Measurements from ENCODE around the gene LMX1B. TPM values are rescaled to one million over a fixed set of nuclear protein-coding genes. Genes with fewer than 3 reads are reported as not detected.

LMX1B gene
- total and polyA plus RNA-seq, 10 donors, result 0.02 to 0.25 TPM; not detected in 8

DNA sequence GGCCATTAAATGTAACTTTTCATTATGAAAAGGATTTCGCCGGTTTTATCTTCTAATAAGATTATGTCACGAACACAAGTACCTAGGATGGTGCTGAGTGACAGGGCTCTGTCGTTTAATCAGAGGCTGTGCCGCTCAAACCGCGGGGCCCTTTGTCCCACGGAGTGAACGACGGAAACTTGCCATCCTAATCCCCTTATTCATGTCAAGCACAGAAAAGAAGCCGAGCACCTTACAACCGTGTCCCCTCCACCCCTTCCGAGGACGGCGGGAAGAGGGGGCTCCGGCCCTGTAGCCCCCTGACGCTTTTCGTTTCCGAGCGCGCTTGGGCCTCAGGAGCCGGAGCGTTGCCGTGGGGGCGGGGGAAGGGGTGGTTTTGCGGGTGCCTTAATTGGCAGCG is 11.2 kb downstream of the LMX1B start:
- no peak overlapping the region for H3K27ac ChIP-seq
- H3K27me3 ChIP-seq (replicated peaks in 1 of 7), result peaks cover 15 to 100% (median 97%) of the 10 kb centered on the region in 7 donors
- peak overlapping the region in 1 of 8 donors; percentile 72 for H3K4me3 ChIP-seq
- intact Hi-C loops (cut with DNase I; ENCODE audit: low total_unique reads), result no loop called here
- H3K9me3 ChIP-seq, result no peaks in the 10 kb centered on the region
- TF ChIP-seq POLR2AphosphoS5 (IDR thresholded peaks at IDR 0.05), result no peak
- TF ChIP-seq POLR2A (IDR thresholded peaks at IDR 0.05), result no peak
- TF ChIP-seq, protein P1, sequence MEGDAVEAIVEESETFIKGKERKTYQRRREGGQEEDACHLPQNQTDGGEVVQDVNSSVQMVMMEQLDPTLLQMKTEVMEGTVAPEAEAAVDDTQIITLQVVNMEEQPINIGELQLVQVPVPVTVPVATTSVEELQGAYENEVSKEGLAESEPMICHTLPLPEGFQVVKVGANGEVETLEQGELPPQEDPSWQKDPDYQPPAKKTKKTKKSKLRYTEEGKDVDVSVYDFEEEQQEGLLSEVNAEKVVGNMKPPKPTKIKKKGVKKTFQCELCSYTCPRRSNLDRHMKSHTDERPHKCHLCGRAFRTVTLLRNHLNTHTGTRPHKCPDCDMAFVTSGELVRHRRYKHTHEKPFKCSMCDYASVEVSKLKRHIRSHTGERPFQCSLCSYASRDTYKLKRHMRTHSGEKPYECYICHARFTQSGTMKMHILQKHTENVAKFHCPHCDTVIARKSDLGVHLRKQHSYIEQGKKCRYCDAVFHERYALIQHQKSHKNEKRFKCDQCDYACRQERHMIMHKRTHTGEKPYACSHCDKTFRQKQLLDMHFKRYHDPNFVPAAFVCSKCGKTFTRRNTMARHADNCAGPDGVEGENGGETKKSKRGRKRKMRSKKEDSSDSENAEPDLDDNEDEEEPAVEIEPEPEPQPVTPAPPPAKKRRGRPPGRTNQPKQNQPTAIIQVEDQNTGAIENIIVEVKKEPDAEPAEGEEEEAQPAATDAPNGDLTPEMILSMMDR (IDR thresholded peaks at IDR 0.05 in 8 of 11, conservative IDR thresholded peaks at IDR 0.05 in 3 of 11), result no peak
- DNase-seq, result no peak
- whole genome bisulfite sequencing, 5 donors, result 3 to 11% (median 7%) methylated on average over 9 to 27 of the region's 27 CpGs
- peaks cover 13 to 43% (median 31%) of the 10 kb centered on the region in 6 donors for H3K4me1 ChIP-seq
- no peaks in the 10 kb centered on the region for H3K36me3 ChIP-seq

DNA sequence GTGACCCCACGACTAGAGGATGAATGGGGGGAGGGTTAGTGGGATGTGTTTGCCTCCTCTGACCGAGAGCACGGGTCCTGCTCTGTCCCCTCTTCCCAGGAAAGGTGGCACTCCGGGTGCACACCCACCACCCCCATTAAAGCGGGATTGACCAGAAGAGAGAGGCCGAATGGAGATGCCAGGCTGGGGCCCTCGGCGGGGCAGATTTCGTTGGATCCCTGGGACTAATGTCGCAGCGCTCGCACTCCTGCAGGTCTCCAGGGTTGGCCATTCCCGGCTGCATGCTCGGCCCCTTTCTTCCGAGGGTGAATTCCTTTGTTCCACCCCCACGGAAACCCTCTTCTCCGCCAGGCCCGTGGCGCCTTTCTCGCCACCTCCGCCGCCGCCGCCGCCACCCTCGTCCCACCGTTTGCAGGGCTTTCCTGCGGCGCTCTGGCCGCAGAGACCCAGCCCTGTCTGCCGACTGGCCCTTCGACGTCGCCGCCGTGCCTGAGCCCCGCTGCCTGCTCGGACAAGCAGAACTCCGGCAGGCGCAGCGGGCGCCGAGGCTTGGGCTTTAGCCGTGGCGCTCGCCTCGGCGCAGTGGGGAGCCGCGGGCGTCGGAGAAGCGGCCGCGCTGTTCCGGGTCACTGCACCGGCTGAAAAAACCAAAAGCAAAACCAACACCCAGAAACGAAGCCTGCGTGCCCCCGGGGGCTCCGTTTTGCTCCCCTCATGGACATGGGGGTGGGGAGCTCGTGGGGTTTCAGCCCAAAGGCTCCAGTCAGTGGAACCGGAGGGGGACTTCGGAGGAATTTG is 11.8 kb downstream of the LMX1B start:
- WGBS, 5 donors, result 2 to 6% (median 4%) methylated on average over 31 to 64 of the region's 64 CpGs

DNA sequence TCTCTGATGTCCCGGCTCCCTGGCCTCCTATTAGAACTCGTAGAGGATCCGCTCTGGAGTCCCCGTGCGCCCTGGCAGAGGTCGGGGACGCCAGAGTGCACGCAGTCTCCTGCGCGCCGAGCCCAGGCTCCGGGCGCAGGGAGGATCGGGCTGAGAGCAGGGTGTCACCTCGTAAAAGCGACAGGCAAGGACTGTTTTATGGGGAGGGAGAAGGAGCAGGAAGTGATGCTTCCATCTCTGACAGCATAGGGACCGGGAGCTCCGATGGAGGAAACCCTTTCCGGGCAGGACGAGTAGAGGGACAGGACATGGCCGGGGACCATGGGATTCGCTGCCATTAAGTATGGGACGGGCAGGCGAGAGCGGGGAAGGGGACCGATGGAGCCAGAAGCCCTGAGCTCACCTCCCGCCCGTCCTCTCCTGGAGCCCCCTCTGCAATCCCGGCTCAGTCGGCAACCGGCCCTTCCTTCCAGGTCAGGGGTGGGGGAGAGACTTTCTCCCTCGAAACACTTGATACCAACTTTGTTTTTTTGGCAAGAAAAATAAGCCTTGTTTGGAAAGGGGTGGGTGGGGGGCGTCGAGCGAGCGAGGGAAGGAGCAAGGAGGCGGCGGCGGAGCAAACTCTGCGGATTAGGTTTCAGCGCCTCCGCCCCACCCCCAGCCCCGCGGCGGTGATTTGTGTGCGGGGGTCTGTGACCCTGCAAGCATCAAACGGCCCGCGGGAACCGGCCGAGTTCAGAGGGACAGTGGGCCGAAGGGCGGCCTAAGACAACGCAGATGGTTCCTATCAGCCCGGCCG is 12.6 kb downstream of the LMX1B start:
- 5 to 9% (median 7%) methylated on average over 54 to 56 of the region's 56 CpGs for WGBS, 5 donors
- Histone ChIP-seq H3K27ac (no peak overlapping the region), H3K9me3 (no peaks in the 10 kb centered on the region), H3K4me3 (peak overlapping the region; percentile 33 to 72 (median 46)), H3K36me3 (no peaks in the 10 kb centered on the region), H3K4me1 (peaks cover 13 to 40% (median 31%) of the 10 kb centered on the region in 6 donors), H3K27me3 (replicated peaks in 1 of 7) (peaks cover 15 to 100% (median 97%) of the 10 kb centered on the region in 7 donors)
- TF ChIP-seq, protein P1 (IDR thresholded peaks at IDR 0.05 in 8 of 11, conservative IDR thresholded peaks at IDR 0.05 in 3 of 11), result no peak
- no peak for TF ChIP-seq POLR2AphosphoS5 (IDR thresholded peaks at IDR 0.05)
- TF ChIP-seq POLR2A (IDR thresholded peaks at IDR 0.05), result no peak
- DNase-seq, result no peak
- intact Hi-C loops (cut with DNase I; ENCODE audit: low total_unique reads), result no loop called here

More for the DNA sequence above, 11.8 kb downstream of the LMX1B start:
- Histone ChIP-seq H3K4me1 (peaks cover 13 to 43% (median 31%) of the 10 kb centered on the region in 6 donors), H3K27ac (no peak overlapping the region), H3K4me3 (peak overlapping the region; percentile 33 to 72 (median 46)), H3K9me3 (no peaks in the 10 kb centered on the region), H3K27me3 (replicated peaks in 1 of 7) (peaks cover 15 to 100% (median 97%) of the 10 kb centered on the region in 7 donors), H3K36me3 (no peaks in the 10 kb centered on the region)
- intact Hi-C loops (cut with DNase I; ENCODE audit: low total_unique reads), result no loop called here
- DNase-seq, result no peak
- no peak for TF ChIP-seq POLR2A (IDR thresholded peaks at IDR 0.05)
- peak in 1 of 3 donors; percentile 25 for TF ChIP-seq POLR2AphosphoS5 (IDR thresholded peaks at IDR 0.05)

DNA sequence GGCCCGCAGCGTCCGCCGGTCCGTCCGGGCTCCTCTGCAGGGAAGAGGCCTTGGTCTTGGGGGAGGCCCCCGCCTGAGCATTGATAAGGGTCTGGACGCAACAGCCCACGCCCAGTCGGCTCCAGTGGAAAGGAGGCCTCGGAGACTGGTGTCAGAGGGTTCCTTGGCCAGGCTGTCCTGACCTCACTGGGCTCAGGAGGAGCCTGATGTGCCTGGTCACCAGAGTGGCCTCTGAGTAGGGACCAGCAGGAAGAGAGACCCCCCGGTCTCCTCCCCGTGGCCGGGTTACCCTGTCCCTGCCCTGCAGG is 13.2 kb downstream of the LMX1B start:
- TF ChIP-seq POLR2AphosphoS5 (IDR thresholded peaks at IDR 0.05) (no peak), POLR2A (IDR thresholded peaks at IDR 0.05) (no peak)
- TF ChIP-seq, protein P1 (IDR thresholded peaks at IDR 0.05 in 8 of 11, conservative IDR thresholded peaks at IDR 0.05 in 3 of 11), result no peak
- Histone ChIP-seq H3K27ac (no peak overlapping the region), H3K4me1 (peaks cover 13 to 40% (median 31%) of the 10 kb centered on the region in 6 donors), H3K36me3 (no peaks in the 10 kb centered on the region), H3K27me3 (replicated peaks in 1 of 7) (peaks cover 15 to 100% (median 96%) of the 10 kb centered on the region in 7 donors), H3K4me3 (peak overlapping the region in 1 of 8 donors; percentile 72), H3K9me3 (no peaks in the 10 kb centered on the region)
- no peak for DNase-seq
- 19 to 39% (median 23%) methylated on average over 12 to 14 of the region's 14 CpGs for WGBS, 5 donors
- intact Hi-C loops (cut with DNase I; ENCODE audit: low total_unique reads), result no loop called here

All from spleen (tissue), 11 donors.